WTC11 (cell line): Measurements from ENCODE around the gene RETREG2.
"Not testable (repeated sequence)": the region's sequence is repeated elsewhere in the genome, so short reads cannot be mapped to it uniquely, and the experiment has no call there.

Experiments used
- CTCF ChIP-seq: fragments of 200-600 bp; IDR thresholded peaks from 2 replicates; pipeline ENCODE4 v1.8.0; 2022; ENCODE audit warnings: antibody characterized with exemption
- IRF1 ChIP-seq: sonication (generic); formaldehyde crosslinking; IDR thresholded peaks from 2 replicates; pipeline ENCODE4 v1.8.0; 2023; ENCODE audit warnings: missing genetic modification reagents
- TCF7 ChIP-seq: sonication (generic); formaldehyde crosslinking; IDR thresholded peaks from 2 replicates; pipeline ENCODE4 v1.8.0; 2022; ENCODE audit warnings: mild to moderate bottlenecking, low read depth, missing genetic modification reagents, moderate library complexity
- TF ChIP-seq, protein P1 (sequence below): sonication (generic); formaldehyde crosslinking; conservative IDR thresholded peaks from 2 replicates; pipeline ENCODE4 v1.8.1; 2022; ENCODE audit warnings: mild to moderate bottlenecking, missing genetic modification reagents

- not testable (repeated sequence) for TF ChIP-seq IRF1 (CRISPR knock-in tag); CTCF; TCF7
- TF ChIP-seq, protein P1, sequence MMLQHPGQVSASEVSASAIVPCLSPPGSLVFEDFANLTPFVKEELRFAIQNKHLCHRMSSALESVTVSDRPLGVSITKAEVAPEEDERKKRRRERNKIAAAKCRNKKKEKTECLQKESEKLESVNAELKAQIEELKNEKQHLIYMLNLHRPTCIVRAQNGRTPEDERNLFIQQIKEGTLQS (CRISPR knock-in tag) = not testable (repeated sequence)
Observed at GRCh38 chr2:219200502-219201326, 22.6 kb downstream of the RETREG2 start.
